GM12878 (cell line): ENCODE data around the gene SSBP1. TPM values are rescaled to one million over a fixed set of nuclear protein-coding genes. Genes with fewer than 3 reads are reported as not detected.

Source experiments
- NR2C1 ChIP-seq: fragments of 450-650 bp; IDR thresholded peaks from 2 replicates; pipeline ENCODE4 v1.6.1; 2017; ENCODE audit warnings: antibody characterized with exemption, mild to moderate bottlenecking, moderate library complexity
- PAX5 ChIP-seq: IDR thresholded peaks from 2 replicates; pipeline ENCODE4 v1.6.1; 2011; ENCODE audit warnings: low read depth, low read length, borderline replicate concordance
- SMC3 ChIP-seq: IDR thresholded peaks from 2 replicates; pipeline ENCODE4 v1.6.1; 2011; ENCODE audit warnings: low read length, improper control_type of control experiment, borderline replicate concordance
- polyA plus RNA-seq, 11 experiments: library from polyadenylated mRNA; depleted of rRNA in 4 of 11; unstranded in 6 of 11; stranded (reverse) in 5 of 11; fragments of >200 nt; fragmentation: Nextera tagmentation in 4 of 11; fragmentation: Illumina TruSeq in 1 of 11; extraction: Ambion mirVana in 4 of 11; extraction: Trizol in 1 of 11; gene quantifications; 1 replicate in 1 of 11; 2 replicates in 10 of 11; pipeline versions ENCODE4 v1.2.1 to v1.2.3, GENCODE V29; 2011 to 2016; ENCODE audit warnings: inconsistent platforms in 2 of 11, missing spikeins in 2 of 11, low read depth in 1 of 11
- total RNA-seq, 4 experiments: library from RNA; depleted of rRNA in 3 of 4; stranded (reverse); fragments of >200 nt in 3 of 4; fragmentation: Illumina TruSeq in 1 of 4; extraction: Trizol in 1 of 4; gene quantifications; 2 replicates each; pipeline versions ENCODE4 v1.2.1 to v1.2.3, GENCODE V29; 2013 to 2021
- TF ChIP-seq, protein P1 (sequence below): IDR thresholded peaks from 2 replicates; pipeline ENCODE4 v1.6.1; 2012; ENCODE audit warnings: improper control_type of control experiment, low read depth, low read length; ENCODE audit not compliant: insufficient replicate concordance
- TF ChIP-seq, protein P2 (sequence below): IDR thresholded peaks from 2 replicates; pipeline ENCODE4 v1.6.1; 2011; ENCODE audit warnings: low read depth, mild to moderate bottlenecking, low read length, moderate library complexity, borderline replicate concordance; ENCODE audit errors: extremely low read depth

The SSBP1 gene
- total and polyA plus RNA-seq, 10 of the 15 experiments (the other 5 are each of a cell fraction or from before 2014, with no cell fraction given), result 191 to 998 (median 418) TPM

DNA sequence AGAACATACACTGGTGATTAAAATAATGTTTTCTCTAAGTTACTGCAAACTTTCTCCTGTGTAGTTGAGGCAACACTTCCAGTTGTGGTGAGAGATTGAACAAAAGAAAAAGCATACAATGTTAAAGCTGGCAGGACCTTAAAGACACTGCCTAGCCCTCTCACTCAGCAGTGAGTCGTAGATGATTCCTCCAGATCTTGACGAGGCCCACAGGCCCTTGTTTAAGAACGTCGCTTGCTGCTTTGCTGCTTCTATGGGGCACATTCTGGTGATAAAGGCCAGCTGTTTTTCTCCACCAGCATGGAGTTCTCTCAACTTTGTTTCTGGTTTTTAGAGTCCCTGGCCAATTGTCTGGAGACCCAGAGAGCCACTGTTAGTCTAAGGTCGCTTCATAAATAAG, 33.4 kb upstream of the SSBP1 start (continued):
- TF ChIP-seq PAX5 (no peak), NR2C1 (no peak), SMC3 (no peak)
- TF ChIP-seq, protein P1, sequence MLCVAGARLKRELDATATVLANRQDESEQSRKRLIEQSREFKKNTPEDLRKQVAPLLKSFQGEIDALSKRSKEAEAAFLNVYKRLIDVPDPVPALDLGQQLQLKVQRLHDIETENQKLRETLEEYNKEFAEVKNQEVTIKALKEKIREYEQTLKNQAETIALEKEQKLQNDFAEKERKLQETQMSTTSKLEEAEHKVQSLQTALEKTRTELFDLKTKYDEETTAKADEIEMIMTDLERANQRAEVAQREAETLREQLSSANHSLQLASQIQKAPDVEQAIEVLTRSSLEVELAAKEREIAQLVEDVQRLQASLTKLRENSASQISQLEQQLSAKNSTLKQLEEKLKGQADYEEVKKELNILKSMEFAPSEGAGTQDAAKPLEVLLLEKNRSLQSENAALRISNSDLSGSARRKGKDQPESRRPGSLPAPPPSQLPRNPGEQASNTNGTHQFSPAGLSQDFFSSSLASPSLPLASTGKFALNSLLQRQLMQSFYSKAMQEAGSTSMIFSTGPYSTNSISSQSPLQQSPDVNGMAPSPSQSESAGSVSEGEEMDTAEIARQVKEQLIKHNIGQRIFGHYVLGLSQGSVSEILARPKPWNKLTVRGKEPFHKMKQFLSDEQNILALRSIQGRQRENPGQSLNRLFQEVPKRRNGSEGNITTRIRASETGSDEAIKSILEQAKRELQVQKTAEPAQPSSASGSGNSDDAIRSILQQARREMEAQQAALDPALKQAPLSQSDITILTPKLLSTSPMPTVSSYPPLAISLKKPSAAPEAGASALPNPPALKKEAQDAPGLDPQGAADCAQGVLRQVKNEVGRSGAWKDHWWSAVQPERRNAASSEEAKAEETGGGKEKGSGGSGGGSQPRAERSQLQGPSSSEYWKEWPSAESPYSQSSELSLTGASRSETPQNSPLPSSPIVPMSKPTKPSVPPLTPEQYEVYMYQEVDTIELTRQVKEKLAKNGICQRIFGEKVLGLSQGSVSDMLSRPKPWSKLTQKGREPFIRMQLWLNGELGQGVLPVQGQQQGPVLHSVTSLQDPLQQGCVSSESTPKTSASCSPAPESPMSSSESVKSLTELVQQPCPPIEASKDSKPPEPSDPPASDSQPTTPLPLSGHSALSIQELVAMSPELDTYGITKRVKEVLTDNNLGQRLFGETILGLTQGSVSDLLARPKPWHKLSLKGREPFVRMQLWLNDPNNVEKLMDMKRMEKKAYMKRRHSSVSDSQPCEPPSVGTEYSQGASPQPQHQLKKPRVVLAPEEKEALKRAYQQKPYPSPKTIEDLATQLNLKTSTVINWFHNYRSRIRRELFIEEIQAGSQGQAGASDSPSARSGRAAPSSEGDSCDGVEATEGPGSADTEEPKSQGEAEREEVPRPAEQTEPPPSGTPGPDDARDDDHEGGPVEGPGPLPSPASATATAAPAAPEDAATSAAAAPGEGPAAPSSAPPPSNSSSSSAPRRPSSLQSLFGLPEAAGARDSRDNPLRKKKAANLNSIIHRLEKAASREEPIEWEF, result no peak
- TF ChIP-seq, protein P2, sequence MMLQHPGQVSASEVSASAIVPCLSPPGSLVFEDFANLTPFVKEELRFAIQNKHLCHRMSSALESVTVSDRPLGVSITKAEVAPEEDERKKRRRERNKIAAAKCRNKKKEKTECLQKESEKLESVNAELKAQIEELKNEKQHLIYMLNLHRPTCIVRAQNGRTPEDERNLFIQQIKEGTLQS, result no peak
